K562 (cell line): ENCODE data around the gene SLC16A5. TPM values are rescaled to one million over a fixed set of nuclear protein-coding genes. Genes with fewer than 3 reads are reported as not detected.

ENCODE experiments used
- CLOCK ChIP-seq: fragments of 250-450 bp; sonication (Bioruptor Pico); IDR thresholded peaks from 2 replicates; pipeline ENCODE4 v1.4.0; 2020; ENCODE audit warnings: mild to moderate bottlenecking, moderate library complexity, borderline replicate concordance
- CREB3 ChIP-seq: fragments of 450-650 bp; conservative IDR thresholded peaks from 2 replicates; pipeline ENCODE4 v1.6.1; 2016; ENCODE audit warnings: missing genetic modification characterization, low read depth, mild to moderate bottlenecking, missing compliant biosample characterization, moderate library complexity
- FOSL1 ChIP-seq: fragments of 200-800 bp; sonication (Bioruptor generic); conservative IDR thresholded peaks from 2 replicates; pipeline ENCODE4 v1.6.1; 2016; ENCODE audit warnings: missing genetic modification characterization, missing compliant biosample characterization
- NBN ChIP-seq: fragments of 450-650 bp; IDR thresholded peaks from 2 replicates; pipeline ENCODE4 v1.6.1; 2016; ENCODE audit warnings: low read depth, mild to moderate bottlenecking
- NFRKB ChIP-seq: fragments of 450-650 bp; IDR thresholded peaks from 2 replicates; pipeline ENCODE4 v1.6.1; 2016; ENCODE audit warnings: low read depth
- RBBP5 ChIP-seq: fragments of 200-600 bp; sonication (generic); IDR thresholded peaks from 2 replicates; pipeline ENCODE4 v1.6.1; 2012; ENCODE audit warnings: borderline replicate concordance, mild to moderate bottlenecking, low read length, control low read depth, inconsistent platforms; ENCODE audit not compliant: insufficient read depth, poor library complexity, severe bottlenecking
- REST ChIP-seq, 2 experiments: fragments of 450-650 bp; formaldehyde crosslinking in 1 of 2; IDR thresholded peaks; 2 replicates each; pipeline versions ENCODE4 v1.4.0 to v1.6.1; 2014 to 2020; ENCODE audit warnings: mild to moderate bottlenecking in 2 of 2, borderline replicate concordance in 1 of 2, low read depth in 1 of 2
- ZNF512 ChIP-seq: IDR thresholded peaks from 2 replicates; pipeline ENCODE4 v1.6.1; 2016; ENCODE audit warnings: missing genetic modification characterization, missing compliant biosample characterization
- ZNF518B ChIP-seq: fragments of 250-450 bp; sonication (Bioruptor Pico); IDR thresholded peaks from 2 replicates; pipeline ENCODE4 v1.5.0; 2021; ENCODE audit warnings: mild to moderate bottlenecking, moderate library complexity
- polyA plus RNA-seq, 8 experiments: library from polyadenylated mRNA; depleted of rRNA in 4 of 8; stranded (reverse) in 5 of 8; unstranded in 3 of 8; fragments of >200 nt; fragmentation: Nextera tagmentation in 2 of 8; fragmentation: Illumina TruSeq in 1 of 8; extraction: Ambion mirVana in 2 of 8; extraction: Trizol in 1 of 8; gene quantifications; 2 replicates each; pipeline versions ENCODE4 v1.2.1 to v1.2.3, GENCODE V29; 2011 to 2014; ENCODE audit warnings: inconsistent platforms in 1 of 8, missing spikeins in 1 of 8
- total RNA-seq, 7 experiments: library from RNA; depleted of rRNA in 6 of 7; stranded (reverse); fragments of >200 nt in 6 of 7; fragmentation: Illumina TruSeq in 2 of 7; extraction: Trizol in 2 of 7; gene quantifications; 2 replicates each; pipeline versions ENCODE4 v1.2.1 to v1.2.3, GENCODE V29; 2011 to 2021; ENCODE audit warnings: low replicate concordance in 1 of 7

SLC16A5 gene
- total and polyA plus RNA-seq, 9 of the 15 experiments (the other 6 are each of a cell fraction or from before 2014, with no cell fraction given): 0.06 to 2.6 (median 0.91) TPM

GRCh38 chr17:75102385-75102821 lies 14.6 kb downstream of the SLC16A5 start (continued):
- TF ChIP-seq REST (IDR thresholded peaks at IDR 0.05; ENCODE audit: borderline replicate concordance): no peak
- no peak for TF ChIP-seq REST (CRISPR knock-in tag; IDR thresholded peaks at IDR 0.05; ENCODE audit: low read depth)
- no peak for TF ChIP-seq ZNF512 (tag)
- peak; percentile 37; the same call in 1 of the 2 replicates for TF ChIP-seq NBN
- TF ChIP-seq CLOCK: no peak
- TF ChIP-seq CREB3 (tag): no peak
- no peak for TF ChIP-seq ZNF518B (CRISPR knock-in tag)
- TF ChIP-seq NFRKB: no peak
- TF ChIP-seq RBBP5: no peak
- no peak for TF ChIP-seq FOSL1
